Glomerular endothelial cell (primary cell): ENCODE measurements around the gene CLEC4C. TPM values are rescaled to one million over a fixed set of nuclear protein-coding genes. Genes with fewer than 3 reads are reported as not detected.
"Not testable (repeated sequence)": the region's sequence is repeated elsewhere in the genome, so short reads cannot be mapped to it uniquely, and the experiment has no call there.

Source experiments
- DNase-seq: peaks from one replicate; pipeline ENCODE4 v3.0.0-alpha.2; 2011; ENCODE audit warnings: low read depth, low spot score; ENCODE audit errors: extremely low read depth
- total RNA-seq: library from RNA; depleted of rRNA; stranded (reverse); fragments of >200 nt; gene quantifications from 2 replicates; pipeline ENCODE4 v1.2.3, GENCODE V29; 2015

Gene CLEC4C, protein sequence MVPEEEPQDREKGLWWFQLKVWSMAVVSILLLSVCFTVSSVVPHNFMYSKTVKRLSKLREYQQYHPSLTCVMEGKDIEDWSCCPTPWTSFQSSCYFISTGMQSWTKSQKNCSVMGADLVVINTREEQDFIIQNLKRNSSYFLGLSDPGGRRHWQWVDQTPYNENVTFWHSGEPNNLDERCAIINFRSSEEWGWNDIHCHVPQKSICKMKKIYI
- total RNA-seq, result not detected in 2 replicates

DNA sequence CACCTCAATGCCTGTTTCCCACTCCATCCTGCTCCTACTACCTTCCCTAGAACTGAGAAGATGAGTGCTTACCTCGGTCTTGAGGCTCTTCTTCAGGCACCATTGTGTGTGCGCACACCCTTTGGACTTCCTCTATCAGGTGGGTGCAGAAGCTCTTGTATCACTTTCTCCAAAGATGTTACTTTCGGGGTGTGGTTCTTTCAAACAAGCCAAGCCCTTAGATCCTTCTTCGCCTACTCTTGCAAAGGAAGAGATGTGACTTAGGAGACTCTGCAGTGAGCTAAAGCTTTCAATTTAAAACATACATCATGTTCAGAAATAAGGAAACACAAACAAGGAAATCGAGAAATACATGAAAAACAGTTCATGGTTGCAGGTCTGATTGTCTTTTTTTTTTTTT is at the start of gene CLEC4C:
CLEC4C (minus strand) TSS at position 130 of the 400 bp plus-strand sequence; CDS start at position 103, 27 bp downstream.
- DNase-seq, result no peak

- DNase-seq, result no peak
These were observed 46.0 kb upstream of the CLEC4C start for GRCh38 chr12:7793211-7793610.

GRCh38 chr12:7788884-7789528 is 41.8 kb upstream of the CLEC4C start, which contains the start of gene NANOG:
TSS of gene NANOG (plus strand) at chr12:7789402. CDS start at chr12:7789615, 213 bp downstream.
- not testable (repeated sequence) for DNase-seq

DNA sequence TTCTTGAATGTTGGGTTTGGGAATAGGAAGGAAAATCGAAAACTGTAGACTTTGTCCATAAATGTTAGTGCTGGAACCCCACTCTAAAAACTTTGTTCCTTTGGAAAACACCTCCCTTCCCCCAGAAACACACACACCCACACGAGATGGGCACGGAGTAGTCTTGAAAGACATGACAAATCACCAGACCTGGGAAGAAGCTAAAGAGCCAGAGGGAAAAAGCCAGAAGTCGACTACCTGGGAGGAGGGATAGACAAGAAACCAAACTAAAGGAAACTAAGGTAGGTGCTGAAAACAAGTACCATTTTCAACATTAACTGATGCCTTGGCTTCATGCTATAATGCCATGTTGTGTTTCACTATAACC is 41.1 kb upstream of the CLEC4C start:
- no peak for DNase-seq

GRCh38 chr12:7787574-7788293 is 40.6 kb upstream of the CLEC4C start:
- DNase-seq, result no peak

DNA sequence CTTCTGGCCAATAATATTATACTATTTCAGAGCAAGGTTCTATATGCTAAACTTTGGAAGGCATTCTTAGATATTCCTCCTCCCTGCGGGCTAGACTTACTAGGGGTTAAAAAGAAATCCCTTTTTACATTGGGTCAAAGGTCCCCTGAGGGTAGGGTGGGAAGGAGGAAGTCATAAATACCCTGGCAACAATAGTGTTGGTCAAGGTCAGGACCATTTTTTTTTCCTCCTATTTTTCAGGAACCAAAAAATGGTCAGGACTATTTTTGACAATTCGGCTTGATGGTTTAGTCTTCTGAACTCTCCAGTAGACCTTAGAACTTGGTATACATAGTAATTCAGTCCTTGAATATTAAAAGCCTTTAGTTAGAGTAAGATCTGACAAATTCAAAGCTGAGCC is 37.5 kb upstream of the CLEC4C start:
- DNase-seq, result no peak

GRCh38 chr12:7783433-7783832 is 36.3 kb upstream of the CLEC4C start:
- not testable (repeated sequence) for DNase-seq

DNA sequence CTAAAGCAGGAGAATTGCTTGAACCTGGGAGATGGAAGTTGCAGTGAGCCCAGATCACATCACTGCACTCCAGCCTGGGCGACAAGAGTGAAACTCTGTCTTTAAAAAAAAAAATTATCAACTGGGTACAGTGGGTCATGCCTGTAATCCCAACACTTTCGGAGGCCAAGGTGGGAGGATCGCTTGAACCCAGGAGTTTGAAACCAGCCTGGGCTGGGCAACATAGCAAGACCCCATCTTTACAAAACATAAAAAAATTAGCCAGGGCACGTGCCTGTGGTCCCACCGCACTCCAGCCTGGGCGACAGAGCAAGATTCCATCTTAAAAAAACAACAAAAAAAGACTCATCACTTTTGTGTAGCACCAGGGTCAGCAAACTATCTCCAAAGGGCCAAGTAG is 34.9 kb upstream of the CLEC4C start:
- DNase-seq, result no peak

DNA sequence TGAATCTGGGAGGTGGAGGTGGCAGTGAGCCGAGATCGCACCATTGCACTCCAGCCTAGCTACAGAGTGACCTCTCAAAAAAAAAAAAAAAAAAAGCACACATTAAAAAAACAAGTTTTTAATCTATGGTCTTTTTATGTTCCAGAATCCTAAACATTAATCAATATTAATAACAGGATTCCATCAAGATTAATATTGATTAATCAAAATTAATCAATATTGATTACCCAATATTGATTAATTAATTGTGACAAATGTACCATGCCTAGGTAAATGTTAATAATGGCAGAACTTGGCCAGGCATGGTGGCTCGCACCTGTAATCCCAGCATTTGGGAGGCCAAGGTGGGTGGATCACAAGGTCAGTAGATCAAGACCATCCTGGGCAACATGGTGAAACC is 34.1 kb upstream of the CLEC4C start:
- no peak for DNase-seq

- DNase-seq, result no peak
These were observed 22.8 kb upstream of the CLEC4C start for GRCh38 chr12:7769999-7770398.

- DNase-seq, result no peak
These were observed 11.6 kb upstream of the CLEC4C start for GRCh38 chr12:7758766-7759140.

GRCh38 chr12:7756993-7757392 is 9.8 kb upstream of the CLEC4C start:
- DNase-seq, result no peak

GRCh38 chr12:7755668-7756067 is 8.5 kb upstream of the CLEC4C start:
- DNase-seq, result not testable (repeated sequence)

DNA sequence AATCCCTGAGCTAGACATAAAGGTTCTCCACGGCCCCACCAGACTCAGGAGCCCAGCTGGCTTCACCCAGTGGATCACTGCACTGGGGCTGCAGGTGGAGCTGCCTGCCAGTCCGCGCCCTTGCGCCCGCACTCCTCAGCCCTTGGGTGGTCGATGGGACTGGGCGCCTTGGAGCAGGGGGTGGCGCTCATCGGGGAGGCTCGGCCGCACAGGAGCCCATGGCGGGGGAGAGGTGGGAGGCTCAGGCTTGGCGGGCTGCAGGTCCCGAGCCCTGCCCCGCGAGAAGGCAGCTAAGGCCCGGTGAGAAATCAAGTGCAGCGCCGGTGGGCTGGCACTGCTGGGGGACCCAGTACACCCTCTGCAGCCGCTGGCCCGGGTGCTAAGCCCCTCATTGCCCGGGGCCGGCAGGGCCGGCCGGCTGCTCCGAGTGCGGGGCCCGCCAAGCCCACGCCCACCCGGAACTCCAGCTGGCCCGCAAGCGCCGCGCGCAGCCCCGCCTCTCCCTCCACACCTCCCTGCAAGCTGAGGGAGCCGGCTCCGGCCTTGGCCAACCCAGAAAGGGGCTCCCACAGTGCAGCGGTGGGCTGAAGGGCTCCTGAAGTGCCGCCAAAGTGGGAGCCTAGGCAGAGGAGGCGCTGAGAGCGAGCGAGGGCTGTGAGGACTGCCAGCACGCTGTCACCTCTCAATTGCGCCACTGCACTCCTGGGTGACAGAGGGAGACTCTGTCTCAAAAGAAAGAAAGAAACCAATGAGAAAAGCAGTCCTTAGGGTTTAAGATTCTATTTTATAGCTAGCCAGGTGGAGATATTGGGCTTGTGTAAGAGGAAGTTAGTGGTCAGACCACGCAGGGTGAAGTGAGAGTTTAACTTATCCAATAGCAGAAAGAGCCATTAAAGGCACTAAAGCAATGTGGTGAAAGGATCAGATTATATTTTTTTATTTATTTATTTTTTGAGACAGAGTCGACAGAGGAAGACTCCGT is 5.1 kb upstream of the CLEC4C start:
- DNase-seq, result not testable (repeated sequence)

- no peak for DNase-seq
These were observed 4.2 kb upstream of the CLEC4C start for GRCh38 chr12:7751394-7751793.

DNA sequence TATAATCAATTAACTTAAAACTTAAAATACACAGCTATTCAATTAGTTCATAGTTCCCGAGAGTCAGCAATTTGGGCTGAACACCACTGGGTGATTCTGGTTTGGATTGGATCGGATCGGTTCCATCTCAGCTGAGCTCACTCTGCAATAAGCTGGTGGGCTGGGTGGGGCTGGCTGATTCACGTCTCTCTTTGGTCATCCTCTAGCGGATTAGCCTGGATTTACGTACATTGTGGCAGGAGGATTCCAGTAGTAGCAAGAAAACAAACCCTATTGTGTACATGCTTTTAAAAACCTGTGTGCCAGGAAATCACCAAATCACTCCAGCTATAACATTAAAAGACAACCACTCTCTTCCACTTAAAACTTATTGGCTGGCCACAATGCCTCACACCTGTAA is 3.2 kb upstream of the CLEC4C start:
- DNase-seq, result no peak

DNA sequence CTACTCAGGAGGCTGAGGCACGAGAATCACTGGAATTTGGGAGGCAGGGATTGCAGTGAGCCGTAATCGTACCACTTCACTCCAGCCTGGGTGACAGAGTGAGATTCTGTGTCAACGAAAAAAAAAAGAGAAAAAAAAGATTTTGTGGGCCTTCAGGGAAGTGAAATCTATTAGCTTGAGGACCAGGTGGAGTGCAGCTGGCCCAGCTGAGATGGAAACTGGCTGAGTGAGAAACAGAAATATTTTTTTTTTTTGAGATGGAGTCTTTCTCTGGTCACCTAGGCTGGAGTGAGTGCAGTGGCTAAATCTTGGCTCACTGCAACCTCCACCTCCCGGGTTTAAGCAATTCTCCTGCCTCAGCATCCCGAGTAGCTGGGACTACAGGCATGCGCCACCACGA is 2.3 kb upstream of the CLEC4C start:
- no peak for DNase-seq

- DNase-seq, result no peak
These were observed 1.7 kb upstream of the CLEC4C start for GRCh38 chr12:7748852-7749251.

- DNase-seq, result no peak
These were observed 14.2 kb downstream of the CLEC4C start for GRCh38 chr12:7732993-7733392.

DNA sequence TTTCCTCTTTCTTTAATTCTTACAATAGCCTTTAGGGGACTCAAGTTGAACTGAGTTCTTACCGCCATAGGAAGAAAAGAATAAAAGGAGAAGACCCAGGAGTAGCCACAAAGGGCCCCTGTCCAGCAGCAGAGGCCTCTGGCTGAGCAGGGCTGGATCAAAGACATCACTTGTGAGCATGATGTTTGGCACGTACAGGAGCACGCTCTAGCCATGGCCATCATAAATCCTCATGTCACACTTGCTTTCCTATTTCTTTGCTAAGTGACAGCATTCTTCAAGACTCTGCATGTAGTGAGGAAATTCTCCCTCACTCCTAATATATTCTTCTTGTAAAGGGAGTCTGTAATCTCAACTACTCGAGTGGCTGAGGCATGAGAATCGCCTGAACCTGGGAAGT is 15.7 kb downstream of the CLEC4C start:
- no peak for DNase-seq

GRCh38 chr12:7730984-7731383 is 16.2 kb downstream of the CLEC4C start:
- DNase-seq, result not testable (repeated sequence)
